Measurements from ENCODE around the gene KCNK15.
"Not testable (repeated sequence)": the region's sequence is repeated elsewhere in the genome, so short reads cannot be mapped to it uniquely, and the experiment has no call there.

KCNK15 gene

GRCh38 chr20:44745598-44746366 is at the start of gene KCNK15:
KCNK15 (plus strand) TSS chr20:44745865; CDS start chr20:44745911, 46 bp downstream.
- peak within 1 kb of the TSS; percentile 49 for H3K4me3 ChIP-seq (ENCODE audit: low read depth, low read length)
- no peak for DNase-seq (ENCODE audit: low read depth)

- no peak overlapping the region for H3K4me3 ChIP-seq (ENCODE audit: low read depth, low read length)
These were observed 49.4 kb upstream of the KCNK15 start for GRCh38 chr20:44696315-44696714.

GRCh38 chr20:44697041-44697440 is 48.6 kb upstream of the KCNK15 start:
- not testable (repeated sequence) for DNase-seq (ENCODE audit: low read depth); H3K4me3 ChIP-seq (ENCODE audit: low read depth, low read length)

More at GRCh38 chr20:44696315-44696714, 49.4 kb upstream of the KCNK15 start:
- no peak for DNase-seq (ENCODE audit: low read depth)

GRCh38 chr20:44698351-44698750 is 47.3 kb upstream of the KCNK15 start:
- H3K4me3 ChIP-seq (ENCODE audit: low read depth, low read length) = no peak overlapping the region
- DNase-seq (ENCODE audit: low read depth) = no peak

- no peak overlapping the region for H3K4me3 ChIP-seq (ENCODE audit: low read depth, low read length)
- DNase-seq (ENCODE audit: low read depth) = no peak
These were observed 45.4 kb upstream of the KCNK15 start for GRCh38 chr20:44700306-44700705.

- DNase-seq (ENCODE audit: low read depth) = no peak
- no peak overlapping the region for H3K4me3 ChIP-seq (ENCODE audit: low read depth, low read length)
These were observed 44.4 kb upstream of the KCNK15 start for GRCh38 chr20:44701118-44701857.

- no peak overlapping the region for H3K4me3 ChIP-seq (ENCODE audit: low read depth, low read length)
- DNase-seq (ENCODE audit: low read depth) = no peak
These were observed 43.8 kb upstream of the KCNK15 start for GRCh38 chr20:44701858-44702256.

- H3K4me3 ChIP-seq (ENCODE audit: low read depth, low read length) = no peak overlapping the region
- DNase-seq (ENCODE audit: low read depth) = peak; percentile 97
These were observed 42.9 kb upstream of the KCNK15 start for GRCh38 chr20:44702776-44703175.

GRCh38 chr20:44703183-44703925 is 42.3 kb upstream of the KCNK15 start:
- H3K4me3 ChIP-seq (ENCODE audit: low read depth, low read length) = no peak overlapping the region
- no peak for DNase-seq (ENCODE audit: low read depth)

- no peak overlapping the region for H3K4me3 ChIP-seq (ENCODE audit: low read depth, low read length)
- no peak for DNase-seq (ENCODE audit: low read depth)
These were observed 41.6 kb upstream of the KCNK15 start for GRCh38 chr20:44703956-44704488.

- H3K4me3 ChIP-seq (ENCODE audit: low read depth, low read length) = no peak overlapping the region
- peak; percentile 80 for DNase-seq (ENCODE audit: low read depth)
These were observed 41.1 kb upstream of the KCNK15 start for GRCh38 chr20:44704551-44704971.

- no peak for DNase-seq (ENCODE audit: low read depth)
- no peak overlapping the region for H3K4me3 ChIP-seq (ENCODE audit: low read depth, low read length)
These were observed 40.1 kb upstream of the KCNK15 start for GRCh38 chr20:44705364-44706094.

- DNase-seq (ENCODE audit: low read depth) = peak; percentile 79
- H3K4me3 ChIP-seq (ENCODE audit: low read depth, low read length) = no peak overlapping the region
These were observed 39.2 kb upstream of the KCNK15 start for GRCh38 chr20:44706301-44707017.

- DNase-seq (ENCODE audit: low read depth) = no peak
- no peak overlapping the region for H3K4me3 ChIP-seq (ENCODE audit: low read depth, low read length)
These were observed 38.6 kb upstream of the KCNK15 start for GRCh38 chr20:44707018-44707579.

GRCh38 chr20:44709380-44709779 is 36.3 kb upstream of the KCNK15 start:
- no peak for DNase-seq (ENCODE audit: low read depth)
- H3K4me3 ChIP-seq (ENCODE audit: low read depth, low read length) = no peak overlapping the region

GRCh38 chr20:44709797-44710196 is 35.9 kb upstream of the KCNK15 start:
- H3K4me3 ChIP-seq (ENCODE audit: low read depth, low read length) = no peak overlapping the region
- no peak for DNase-seq (ENCODE audit: low read depth)

GRCh38 chr20:44711237-44711636 is 34.4 kb upstream of the KCNK15 start:
- H3K4me3 ChIP-seq (ENCODE audit: low read depth, low read length) = no peak overlapping the region
- no peak for DNase-seq (ENCODE audit: low read depth)

GRCh38 chr20:44714102-44714700 is 31.5 kb upstream of the KCNK15 start:
- H3K4me3 ChIP-seq (ENCODE audit: low read depth, low read length) = no peak overlapping the region
- no peak for DNase-seq (ENCODE audit: low read depth)

Data from skeletal muscle cell (primary cell).